Mucosa of rectum (tissue), 2 donors: ENCODE results near the gene BPIFB2.

ENCODE experiments used
- H3K27ac ChIP-seq, 2 donors: one replicate each; pipeline ENCODE4 v1.7.0; 2013; ENCODE audit warnings: inconsistent platforms in 2 of 2, low read depth in 2 of 2, low read length in 2 of 2
- H3K27me3 ChIP-seq, 2 donors: one replicate each; pipeline ENCODE4 v1.7.0; 2013; ENCODE audit warnings: low read length in 2 of 2; ENCODE audit not compliant: control insufficient read depth in 2 of 2, insufficient read depth in 2 of 2
- H3K36me3 ChIP-seq, 2 donors: one replicate each; pipeline ENCODE4 v1.7.0; 2013; ENCODE audit warnings: low read length in 2 of 2; ENCODE audit not compliant: control insufficient read depth in 2 of 2, insufficient read depth in 2 of 2
- H3K4me1 ChIP-seq, 2 donors: one replicate each; pipeline ENCODE4 v1.7.0; 2013; ENCODE audit warnings: low read length in 2 of 2, mild to moderate bottlenecking in 1 of 2; ENCODE audit not compliant: control insufficient read depth in 2 of 2, insufficient read depth in 2 of 2
- H3K4me3 ChIP-seq, 2 donors: one replicate each; pipeline ENCODE4 v1.7.0; 2013; ENCODE audit warnings: low read length in 2 of 2
- H3K9ac ChIP-seq, 2 donors: one replicate each; pipeline ENCODE4 v1.7.0; 2013; ENCODE audit warnings: low read length in 2 of 2, low read depth in 1 of 2, mild to moderate bottlenecking in 1 of 2
- H3K9me3 ChIP-seq, 2 donors: one replicate each; pipeline ENCODE4 v1.7.0; 2013; ENCODE audit warnings: low read length in 2 of 2; ENCODE audit not compliant: control insufficient read depth in 2 of 2
- donor health status: healthy.
- donor health status: Normal muscosa, but diverticular disease.

Gene BPIFB2

GRCh38 chr20:32999603-33000250 lies 7.8 kb upstream of the BPIFB2 start:
- H3K9me3 ChIP-seq, result peaks cover 0 to 3% of the 10 kb centered on the region in 2 donors
- H3K27ac ChIP-seq, result no peak overlapping the region
- H3K9ac ChIP-seq, result no peak overlapping the region
- no peaks in the 10 kb centered on the region for H3K27me3 ChIP-seq
- no peak overlapping the region for H3K4me3 ChIP-seq
- H3K4me1 ChIP-seq, result peaks cover 0 to 4% of the 10 kb centered on the region in 2 donors
- H3K36me3 ChIP-seq, result no peaks in the 10 kb centered on the region

GRCh38 chr20:33000802-33001466 lies 6.6 kb upstream of the BPIFB2 start:
- Histone ChIP-seq H3K9ac (no peak overlapping the region), H3K27ac (no peak overlapping the region), H3K4me1 (peaks cover 0 to 4% of the 10 kb centered on the region in 2 donors), H3K9me3 (no peaks in the 10 kb centered on the region), H3K36me3 (no peaks in the 10 kb centered on the region), H3K4me3 (no peak overlapping the region), H3K27me3 (no peaks in the 10 kb centered on the region)

- H3K4me3 ChIP-seq, result no peak overlapping the region
- no peak overlapping the region for H3K9ac ChIP-seq
- no peaks in the 10 kb centered on the region for H3K9me3 ChIP-seq
- H3K27me3 ChIP-seq, result no peaks in the 10 kb centered on the region
- no peaks in the 10 kb centered on the region for H3K36me3 ChIP-seq
- peaks cover 0 to 4% of the 10 kb centered on the region in 2 donors for H3K4me1 ChIP-seq
- no peak overlapping the region for H3K27ac ChIP-seq
Observed at GRCh38 chr20:33002087-33002808, 5.3 kb upstream of the BPIFB2 start.

GRCh38 chr20:33004141-33004751 lies 3.3 kb upstream of the BPIFB2 start, which contains the start of gene SUN5:
TSS of gene SUN5 (minus strand) at chr20:33004433. CDS start at chr20:33004340, 93 bp downstream.
- Histone ChIP-seq H3K27me3 (no peaks in the 10 kb centered on the region), H3K27ac (no peak within 1 kb of the TSS), H3K36me3 (no peaks in the 10 kb centered on the region), H3K4me1 (peaks cover 0 to 4% of the 10 kb centered on the region in 2 donors), H3K9ac (no peak within 1 kb of the TSS), H3K9me3 (no peaks in the 10 kb centered on the region), H3K4me3 (no peak within 1 kb of the TSS)

- H3K4me3 ChIP-seq, result no peak overlapping the region
- no peaks in the 10 kb centered on the region for H3K9me3 ChIP-seq
- no peak overlapping the region for H3K27ac ChIP-seq
- no peaks in the 10 kb centered on the region for H3K4me1 ChIP-seq
- H3K27me3 ChIP-seq, result no peaks in the 10 kb centered on the region
- H3K36me3 ChIP-seq, result no peaks in the 10 kb centered on the region
- no peak overlapping the region for H3K9ac ChIP-seq
Observed at GRCh38 chr20:33005132-33005566, 2.4 kb upstream of the BPIFB2 start.

GRCh38 chr20:33005908-33006775 lies 1.4 kb upstream of the BPIFB2 start:
- Histone ChIP-seq H3K4me1 (no peaks in the 10 kb centered on the region), H3K27ac (no peak overlapping the region), H3K4me3 (no peak overlapping the region), H3K9ac (no peak overlapping the region), H3K36me3 (no peaks in the 10 kb centered on the region), H3K9me3 (no peaks in the 10 kb centered on the region), H3K27me3 (no peaks in the 10 kb centered on the region)

GRCh38 chr20:33006776-33007375 lies 628 bp upstream of the BPIFB2 start:
- Histone ChIP-seq H3K9me3 (no peaks in the 10 kb centered on the region), H3K4me3 (no peak overlapping the region), H3K36me3 (no peaks in the 10 kb centered on the region), H3K27me3 (no peaks in the 10 kb centered on the region), H3K4me1 (no peaks in the 10 kb centered on the region), H3K27ac (no peak overlapping the region), H3K9ac (no peak overlapping the region)

GRCh38 chr20:33008336-33009213 lies 1.1 kb downstream of the BPIFB2 start:
- Histone ChIP-seq H3K4me1 (no peaks in the 10 kb centered on the region), H3K9me3 (no peaks in the 10 kb centered on the region), H3K9ac (no peak overlapping the region), H3K27ac (no peak overlapping the region), H3K4me3 (no peak overlapping the region), H3K27me3 (no peaks in the 10 kb centered on the region), H3K36me3 (no peaks in the 10 kb centered on the region)
